H9 (cell line): ENCODE results near the gene RGL1. TPM values are rescaled to one million over a fixed set of nuclear protein-coding genes. Genes with fewer than 3 reads are reported as not detected.

ENCODE experiments used
- DNase-seq: peaks from one replicate; pipeline ENCODE4 v3.0.0-alpha.2; 2017
- H2AFZ ChIP-seq: one replicate; pipeline ENCODE4 v1.6.1; 2013; ENCODE audit warnings: mild to moderate bottlenecking, low read length, control low read depth, moderate library complexity
- H2AK5ac ChIP-seq: 2 replicates; pipeline ENCODE4 v1.6.1; 2013; ENCODE audit warnings: low read length, control low read depth, mixed read lengths; ENCODE audit not compliant: insufficient read length
- H2BK120ac ChIP-seq: one replicate; pipeline ENCODE4 v1.6.1; 2013; ENCODE audit warnings: low read depth, mild to moderate bottlenecking, low read length, control low read depth, inconsistent platforms; ENCODE audit not compliant: poor library complexity, severe bottlenecking
- H2BK12ac ChIP-seq: 2 replicates; pipeline ENCODE4 v1.6.1; 2013; ENCODE audit warnings: low read length, control low read depth, mixed read lengths, low read depth; ENCODE audit not compliant: insufficient read length
- H2BK15ac ChIP-seq: 2 replicates; pipeline ENCODE4 v1.6.1; 2013; ENCODE audit warnings: low read depth, low read length, control low read depth
- H2BK20ac ChIP-seq: one replicate; pipeline ENCODE4 v1.6.1; 2013; ENCODE audit warnings: low read depth, mild to moderate bottlenecking, low read length, control low read depth, inconsistent platforms; ENCODE audit not compliant: poor library complexity, severe bottlenecking
- H2BK5ac ChIP-seq: 2 replicates; pipeline ENCODE4 v1.6.1; 2013; ENCODE audit warnings: low read length, control low read depth, mixed read lengths; ENCODE audit not compliant: insufficient read length
- H3K14ac ChIP-seq: 2 replicates; pipeline ENCODE4 v1.6.1; 2013; ENCODE audit warnings: low read length, control low read depth; ENCODE audit not compliant: insufficient read depth
- H3K18ac ChIP-seq: 2 replicates; pipeline ENCODE4 v1.6.1; 2013; ENCODE audit warnings: low read depth, mild to moderate bottlenecking, mixed read lengths, low read length, control low read depth; ENCODE audit not compliant: insufficient read length
- H3K23ac ChIP-seq: 2 replicates; pipeline ENCODE4 v1.6.1; 2013; ENCODE audit warnings: low read length, control low read depth, mixed read lengths, low read depth; ENCODE audit not compliant: insufficient read length
- H3K23me2 ChIP-seq: 2 replicates; pipeline ENCODE4 v1.6.1; 2013; ENCODE audit warnings: low read depth, mild to moderate bottlenecking, mixed read lengths, low read length, control low read depth; ENCODE audit not compliant: insufficient read length, poor library complexity, severe bottlenecking
- H3K27ac ChIP-seq: 2 replicates; pipeline ENCODE4 v1.5.1; 2013; ENCODE audit warnings: low read length, control low read depth, mixed read lengths, low read depth; ENCODE audit not compliant: insufficient read length
- H3K27me3 ChIP-seq: 2 replicates; pipeline ENCODE4 v1.6.1; 2013; ENCODE audit warnings: low read length, control low read depth, inconsistent platforms; ENCODE audit not compliant: insufficient read depth
- H3K4ac ChIP-seq: 2 replicates; pipeline ENCODE4 v1.6.1; 2013; ENCODE audit warnings: low read depth, mild to moderate bottlenecking, control low read depth, inconsistent platforms, low read length, moderate library complexity
- H3K4me1 ChIP-seq: 2 replicates; pipeline ENCODE4 v1.6.1; 2013; ENCODE audit warnings: low read length, control low read depth, inconsistent platforms; ENCODE audit not compliant: insufficient read depth
- H3K4me2 ChIP-seq: 2 replicates; pipeline ENCODE4 v1.6.1; 2013; ENCODE audit warnings: low read length, control low read depth, mixed read lengths; ENCODE audit not compliant: insufficient read length, insufficient read depth
- H3K56ac ChIP-seq: 2 replicates; pipeline ENCODE4 v1.6.1; 2013; ENCODE audit warnings: low read depth, mild to moderate bottlenecking, mixed read lengths, low read length, control low read depth; ENCODE audit not compliant: insufficient read length
- H3K79me1 ChIP-seq: 2 replicates; pipeline ENCODE4 v1.6.1; 2013; ENCODE audit warnings: low read depth, mild to moderate bottlenecking, moderate library complexity, low read length, control low read depth, inconsistent platforms; ENCODE audit not compliant: insufficient read depth, poor library complexity, severe bottlenecking
- H3K79me2 ChIP-seq: 2 replicates; pipeline ENCODE4 v1.6.1; 2013; ENCODE audit warnings: low read length, control low read depth, inconsistent platforms; ENCODE audit not compliant: insufficient read depth
- H3K9ac ChIP-seq: 2 replicates; pipeline ENCODE4 v1.6.1; 2013; ENCODE audit warnings: low read length, control low read depth, mixed read lengths; ENCODE audit not compliant: insufficient read length; ENCODE audit errors: extremely low read depth
- H3K9me3 ChIP-seq: one replicate; pipeline ENCODE4 v1.6.1; 2013; ENCODE audit warnings: low read depth, low read length, inconsistent platforms; ENCODE audit not compliant: control insufficient read depth
- H3T11ph ChIP-seq: one replicate; pipeline ENCODE4 v1.6.1; 2013; ENCODE audit warnings: mild to moderate bottlenecking, low read length, control low read depth, inconsistent platforms
- H4K20me1 ChIP-seq: one replicate; pipeline ENCODE4 v1.6.1; 2013; ENCODE audit not compliant: control insufficient read depth, insufficient read length, insufficient read depth
- H4K5ac ChIP-seq: 2 replicates; pipeline ENCODE4 v1.6.1; 2013; ENCODE audit warnings: low read depth, mild to moderate bottlenecking, mixed read lengths, low read length, control low read depth; ENCODE audit not compliant: insufficient read length
- H4K8ac ChIP-seq: replicated peaks from 2 replicates; pipeline ENCODE4 v1.6.1; 2013; ENCODE audit warnings: low read length, control low read depth, mixed read lengths, low read depth; ENCODE audit not compliant: insufficient read length
- H4K91ac ChIP-seq: 2 replicates; pipeline ENCODE4 v1.6.1; 2013; ENCODE audit warnings: low read depth, mild to moderate bottlenecking, moderate library complexity, mixed read lengths, low read length, control low read depth; ENCODE audit not compliant: insufficient read length
- H3K27ac Mint-ChIP-seq, 3 experiments: 2 replicates in 2 of 3; 3 replicates in 1 of 3; pipeline ENCODE4 v1.8.0; 2020 to 2021; ENCODE audit warnings: mixed read lengths in 3 of 3, mild to moderate bottlenecking in 1 of 3, moderate library complexity in 1 of 3
- H3K27me3 Mint-ChIP-seq: 2 replicates; pipeline ENCODE4 v1.8.0; 2021; ENCODE audit warnings: low read depth, mild to moderate bottlenecking, moderate library complexity, mixed read lengths
- H3K36me3 Mint-ChIP-seq, 3 experiments: 2 replicates in 2 of 3; 3 replicates in 1 of 3; pipeline ENCODE4 v1.8.0; 2020 to 2021; ENCODE audit warnings: low read depth in 3 of 3, mixed read lengths in 3 of 3; ENCODE audit not compliant: insufficient read depth in 1 of 3
- H3K4me1 Mint-ChIP-seq, 2 experiments: 2 replicates each; pipeline ENCODE4 v1.8.0; 2020; ENCODE audit warnings: mixed read lengths in 2 of 2
- H3K4me3 Mint-ChIP-seq, 2 experiments: 2 replicates in 1 of 2; 3 replicates in 1 of 2; pipeline ENCODE4 v1.8.0; 2020 to 2021; ENCODE audit warnings: mild to moderate bottlenecking in 2 of 2, mixed read lengths in 2 of 2, moderate library complexity in 1 of 2
- H3K9me3 Mint-ChIP-seq, 2 experiments: 2 replicates in 1 of 2; 3 replicates in 1 of 2; pipeline ENCODE4 v1.8.0; 2020; ENCODE audit warnings: mild to moderate bottlenecking in 2 of 2, mixed read lengths in 2 of 2, moderate library complexity in 1 of 2
- CTCF ChIP-seq: fragments of 200-600 bp; sonication (generic); conservative IDR thresholded peaks from 3 replicates; pipeline ENCODE4 v1.8.0; 2021; ENCODE audit warnings: antibody characterized with exemption, mild to moderate bottlenecking
- WGBS: extraction: QIAGEN DNeasy Blood & Tissue Kit; methylation state at CpG from one replicate; pipeline ENCODE4 v1.1.7; 2013; ENCODE audit warnings: missing lambda C conversion rate, low lambda C conversion rate, mixed read lengths; ENCODE audit not compliant: insufficient read length; ENCODE audit errors: extremely low coverage; 5-methylcytosine and 5-hydroxymethylcytosine counted together
- total RNA-seq: library from RNA; stranded (reverse); gene quantifications from 2 replicates; pipeline ENCODE4 v1.2.1, GENCODE V29; 2021

RGL1 gene
- total RNA-seq, 1 experiment from 2014 or later = 1.4 TPM

GRCh38 chr1:183967914-183968313, 163.0 kb downstream of the RGL1 start:
- Histone ChIP-seq H3K18ac (no peak overlapping the region), H3K9me3 (no peaks in the 10 kb centered on the region), H2BK15ac (no peak overlapping the region), H2BK12ac (no peak overlapping the region), H3K56ac (no peak overlapping the region), H4K5ac (no peak overlapping the region), H3K9ac (no peak overlapping the region), H3K4me2 (no peak overlapping the region), H2AFZ (no peak overlapping the region), H2BK20ac (no peak overlapping the region), H3K79me1 (no peaks in the 10 kb centered on the region), H4K8ac (no peak overlapping the region), H3K27me3 (no peaks in the 10 kb centered on the region), H3K4ac (no peak overlapping the region), H3K79me2 (no peaks in the 10 kb centered on the region), H2BK120ac (no peak overlapping the region), H3T11ph (no peak overlapping the region), H3K4me1 (no peaks in the 10 kb centered on the region), H3K23ac (no peak overlapping the region), H3K27ac (no peak overlapping the region), H3K23me2 (no peaks in the 10 kb centered on the region), H3K14ac (no peak overlapping the region), H4K91ac (no peak overlapping the region), H2BK5ac (no peak overlapping the region), H2AK5ac (no peak overlapping the region), H4K20me1 (no peaks in the 10 kb centered on the region)
- Mint-ChIP-seq H3K4me3 (no peak overlapping the region), H3K36me3 (no peaks in the 10 kb centered on the region), H3K27me3 (no peaks in the 10 kb centered on the region; the same call in 1 of the 2 replicates), H3K4me1 (peaks cover 4 to 8% of the 10 kb centered on the region in 2 experiments; a peak in 3 of 4 replicates), H3K27ac (peak overlapping the region in 1 of 3 experiments; percentile 49; a peak in 1 of 7 replicates), H3K9me3 (no peaks in the 10 kb centered on the region)
- DNase-seq = no peak
- no CpG with 5 or more reads among the region's 2 CpGs for WGBS
- no peak for TF ChIP-seq CTCF
